ENCODE data around the gene RAD51. TPM values are rescaled to one million over a fixed set of nuclear protein-coding genes. Genes with fewer than 3 reads are reported as not detected.

The RAD51 gene
- total RNA-seq, result 0.21 and 2.4 TPM in 2 replicates

GRCh38 chr15:40694688-40695468, at the start of gene RAD51:
Gene RAD51 (plus strand): TSS chr15:40695174. CDS start chr15:40698759, 3,585 bp downstream.

DNA sequence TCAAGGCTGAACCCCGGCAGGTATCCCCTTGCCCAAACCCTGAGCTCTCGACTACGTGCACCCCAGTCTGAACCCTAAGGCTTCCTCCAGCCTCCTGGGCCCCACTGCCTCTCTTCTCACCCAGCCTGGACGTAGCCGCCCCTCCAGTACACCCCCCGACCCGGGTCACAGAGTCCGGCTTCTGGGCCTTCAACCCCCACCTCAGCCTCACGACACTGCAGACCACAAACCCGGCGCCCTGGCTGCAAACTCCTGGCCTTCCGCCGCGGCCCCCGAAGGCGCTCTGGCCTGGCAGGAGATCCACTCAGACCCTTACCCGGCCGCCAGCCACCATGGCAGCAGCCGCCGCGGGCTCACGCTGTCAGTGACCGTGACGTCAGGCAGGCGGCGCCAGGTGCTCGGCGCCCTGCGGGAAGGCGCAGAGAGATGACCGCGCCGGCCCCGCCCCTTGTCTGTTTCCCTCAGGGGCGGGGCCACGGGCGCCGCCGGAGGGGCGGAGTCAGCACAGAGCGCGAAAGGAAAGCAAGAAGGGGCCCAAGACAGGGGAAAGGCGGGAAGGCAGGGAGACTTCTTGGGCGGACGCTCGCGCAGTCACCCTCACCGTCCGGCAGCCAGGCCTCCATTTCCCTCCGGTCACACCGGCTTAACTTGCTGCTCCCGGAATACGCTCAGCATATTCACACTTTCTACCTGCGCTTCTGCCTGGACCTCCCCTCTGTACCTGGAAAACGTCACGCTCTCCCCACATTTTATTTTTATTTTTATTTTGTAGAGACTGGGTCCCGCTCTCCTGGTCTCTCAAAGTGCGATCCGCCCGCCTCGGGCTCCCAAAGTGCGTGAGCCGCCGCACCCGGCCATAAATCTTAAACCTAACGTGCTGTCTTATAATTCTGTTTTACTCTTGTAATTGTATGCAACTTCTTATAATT, 60.2 kb downstream of the RAD51 start, which contains the start of gene RMDN3:
Gene RMDN3, minus strand, starts transcription at position 372 of the 929 bp plus-strand sequence. CDS start 471 bp downstream, outside the sequence.

GRCh38 chr15:40763801-40764628, 69.0 kb downstream of the RAD51 start, which contains the start of gene GCHFR:
Gene GCHFR (plus strand): TSS chr15:40764068. CDS start chr15:40764181, 113 bp downstream.

DNA sequence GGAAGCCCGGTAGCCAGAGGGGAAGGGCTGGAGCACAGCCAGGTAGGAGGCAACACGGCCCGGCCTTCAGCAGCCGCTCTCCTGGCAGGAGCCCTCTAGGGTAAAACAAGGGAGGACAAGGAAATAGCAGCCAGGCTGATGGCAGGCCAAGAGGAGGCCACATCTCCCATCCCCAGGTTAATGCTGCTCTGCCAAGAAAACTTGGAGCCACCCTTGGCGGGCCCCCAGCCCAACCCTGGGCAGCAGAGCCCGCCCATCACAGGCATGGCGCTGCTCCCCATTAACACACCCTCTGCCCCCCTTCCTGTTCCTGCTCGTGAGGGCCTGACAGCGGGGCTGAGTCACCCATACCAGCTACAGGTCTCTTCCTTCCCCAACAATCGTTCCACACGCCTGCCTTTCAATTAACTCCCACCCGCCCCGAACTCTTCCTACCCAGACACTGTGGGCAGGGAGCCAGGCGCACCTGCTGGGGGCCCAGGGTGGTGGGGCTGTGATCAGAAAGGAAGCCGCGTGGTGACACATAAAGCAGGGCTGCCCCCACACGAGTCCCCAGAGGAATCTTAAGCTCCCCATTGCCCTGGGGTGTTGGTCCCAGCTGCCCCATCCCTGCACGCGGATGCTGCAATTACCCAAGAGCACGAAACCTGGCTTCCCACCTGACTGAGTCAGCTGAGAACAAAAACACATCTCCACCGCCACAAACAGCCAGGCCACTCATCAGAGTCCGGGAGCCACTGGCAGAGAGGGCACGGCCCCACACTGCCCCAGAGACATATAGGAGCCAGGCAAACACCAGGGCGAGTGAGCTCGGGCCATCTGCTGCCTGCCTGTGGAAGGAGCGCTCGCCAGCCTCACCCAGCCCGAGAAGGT, 74.5 kb downstream of the RAD51 start, which contains the start of gene C15orf62:
Gene C15orf62, plus strand, starts transcription at position 707 of the 873 bp plus-strand sequence. CDS start 516 bp downstream, outside the sequence.

Other genes starting within 250 kb of the RAD51 start
- 2.3 and 2.9 TPM in 2 replicates for gene CHST14, start 224.2 kb upstream of the RAD51 start, total RNA-seq
- gene CCDC32, start 130.1 kb upstream of the RAD51 start, total RNA-seq, result 14.3 and 15.7 TPM in 2 replicates
- gene RPUSD2, start 125.9 kb upstream of the RAD51 start, total RNA-seq, result 16.8 and 19.8 TPM in 2 replicates
- gene KNL1, start 100.9 kb upstream of the RAD51 start, total RNA-seq, result 1.1 and 2.2 TPM in 2 replicates
- gene RMDN3, start 60.1 kb downstream of the RAD51 start, total RNA-seq, result 14.5 and 14.7 TPM in 2 replicates
- 8.4 and 30.9 TPM in 2 replicates for gene GCHFR, start 68.9 kb downstream of the RAD51 start, total RNA-seq
- gene C15orf62, start 74.8 kb downstream of the RAD51 start, total RNA-seq, result 0.85 and 1.2 TPM in 2 replicates
- 29.4 and 29.9 TPM in 2 replicates for gene ZFYVE19, start 111.9 kb downstream of the RAD51 start, total RNA-seq
- gene DNAJC17, start 112.3 kb downstream of the RAD51 start, total RNA-seq, result 22.8 and 28.4 TPM in 2 replicates
- gene PPP1R14D, start 133.5 kb downstream of the RAD51 start, total RNA-seq, result not detected in 2 replicates
- 258 and 274 TPM in 2 replicates for gene SPINT1, start 148.9 kb downstream of the RAD51 start, total RNA-seq
- gene RHOV, start 179.1 kb downstream of the RAD51 start, total RNA-seq, result 11.7 and 17.8 TPM in 2 replicates
- 24.7 and 48.0 TPM in 2 replicates for gene VPS18, start 199.3 kb downstream of the RAD51 start, total RNA-seq
- under 0.01 TPM in 1 of 2 replicates, not detected in the other for gene DLL4, start 234.2 kb downstream of the RAD51 start, total RNA-seq

Measured in tracheal epithelial cell (primary cell).